Measurements from ENCODE around the gene HOXB4.

HOXB4 gene

GRCh38 chr17:48592057-48592514, 13.9 kb upstream of the HOXB4 start:
- no peak for TF ChIP-seq TAF1 (IDR thresholded peaks at IDR 0.05; ENCODE audit: borderline replicate concordance, low read depth, low read length)
- no peak for TF ChIP-seq POLR2AphosphoS5 (IDR thresholded peaks at IDR 0.05; ENCODE audit: low read depth, low read length)
- TF ChIP-seq POLR2A (IDR thresholded peaks at IDR 0.05; ENCODE audit: low read depth, low read length), result no peak
- FAIRE-seq, result no peak
- DNase-seq (ENCODE audit: insufficient read length), result no peak

- DNase-seq (ENCODE audit: insufficient read length) (no peak), FAIRE-seq (no peak)
- no peak for TF ChIP-seq TAF1 (IDR thresholded peaks at IDR 0.05; ENCODE audit: borderline replicate concordance, low read depth, low read length)
- TF ChIP-seq POLR2AphosphoS5 (IDR thresholded peaks at IDR 0.05; ENCODE audit: low read depth, low read length), result no peak
- TF ChIP-seq POLR2A (IDR thresholded peaks at IDR 0.05; ENCODE audit: low read depth, low read length), result no peak
Observed at GRCh38 chr17:48591255-48592056, 13.3 kb upstream of the HOXB4 start.

- no peak for FAIRE-seq
- no peak for DNase-seq (ENCODE audit: insufficient read length)
- TF ChIP-seq POLR2AphosphoS5 (IDR thresholded peaks at IDR 0.05; ENCODE audit: low read depth, low read length) (no peak), POLR2A (IDR thresholded peaks at IDR 0.05; ENCODE audit: low read depth, low read length) (no peak), TAF1 (IDR thresholded peaks at IDR 0.05; ENCODE audit: borderline replicate concordance, low read depth, low read length) (no peak)
Observed at GRCh38 chr17:48590607-48591161, 12.5 kb upstream of the HOXB4 start.

- FAIRE-seq (peak; percentile 30), DNase-seq (ENCODE audit: insufficient read length) (no peak)
- TF ChIP-seq POLR2AphosphoS5 (IDR thresholded peaks at IDR 0.05; ENCODE audit: low read depth, low read length) (no peak), POLR2A (IDR thresholded peaks at IDR 0.05; ENCODE audit: low read depth, low read length) (no peak)
Observed at GRCh38 chr17:48589831-48590606, 11.9 kb upstream of the HOXB4 start, which contains the start of gene HOXB3. Gene HOXB3 (minus strand): TSS chr17:48590241. CDS start chr17:48552474, 37,767 bp downstream.

- DNase-seq (ENCODE audit: insufficient read length) (no peak), FAIRE-seq (no peak)
- TF ChIP-seq POLR2A (IDR thresholded peaks at IDR 0.05; ENCODE audit: low read depth, low read length) (no peak), TAF1 (IDR thresholded peaks at IDR 0.05; ENCODE audit: borderline replicate concordance, low read depth, low read length) (no peak), POLR2AphosphoS5 (IDR thresholded peaks at IDR 0.05; ENCODE audit: low read depth, low read length) (no peak)
Observed at GRCh38 chr17:48589060-48589830, 11.1 kb upstream of the HOXB4 start.

GRCh38 chr17:48588528-48588927, 10.4 kb upstream of the HOXB4 start:
- TF ChIP-seq POLR2A (IDR thresholded peaks at IDR 0.05; ENCODE audit: low read depth, low read length), result no peak
- no peak for TF ChIP-seq POLR2AphosphoS5 (IDR thresholded peaks at IDR 0.05; ENCODE audit: low read depth, low read length)
- no peak for TF ChIP-seq TAF1 (IDR thresholded peaks at IDR 0.05; ENCODE audit: borderline replicate concordance, low read depth, low read length)
- FAIRE-seq (no peak), DNase-seq (ENCODE audit: insufficient read length) (no peak)

- TF ChIP-seq TAF1 (IDR thresholded peaks at IDR 0.05; ENCODE audit: borderline replicate concordance, low read depth, low read length) (no peak), POLR2AphosphoS5 (IDR thresholded peaks at IDR 0.05; ENCODE audit: low read depth, low read length) (no peak), POLR2A (IDR thresholded peaks at IDR 0.05; ENCODE audit: low read depth, low read length) (no peak)
- no peak for FAIRE-seq
- DNase-seq (ENCODE audit: insufficient read length), result no peak
Observed at GRCh38 chr17:48588074-48588415, 9.9 kb upstream of the HOXB4 start.

- TF ChIP-seq TAF1 (IDR thresholded peaks at IDR 0.05; ENCODE audit: borderline replicate concordance, low read depth, low read length) (no peak), POLR2AphosphoS5 (IDR thresholded peaks at IDR 0.05; ENCODE audit: low read depth, low read length) (no peak), POLR2A (IDR thresholded peaks at IDR 0.05; ENCODE audit: low read depth, low read length) (no peak)
- FAIRE-seq (no peak), DNase-seq (ENCODE audit: insufficient read length) (no peak)
Observed at GRCh38 chr17:48587276-48588073, 9.3 kb upstream of the HOXB4 start.

GRCh38 chr17:48586355-48587258, 8.5 kb upstream of the HOXB4 start:
- DNase-seq (ENCODE audit: insufficient read length) (peak; percentile 58), FAIRE-seq (peak; percentile 78)
- TF ChIP-seq TAF1 (IDR thresholded peaks at IDR 0.05; ENCODE audit: borderline replicate concordance, low read depth, low read length) (no peak), POLR2AphosphoS5 (IDR thresholded peaks at IDR 0.05; ENCODE audit: low read depth, low read length) (no peak), POLR2A (IDR thresholded peaks at IDR 0.05; ENCODE audit: low read depth, low read length) (no peak)
